Activated CD8-positive, alpha-beta memory T cell treated with anti-CD3 and anti-CD28 coated beads for 36 hours (primary cell): ENCODE measurements around the gene PLAC8. TPM values are rescaled to one million over a fixed set of nuclear protein-coding genes. Genes with fewer than 3 reads are reported as not detected.
"Not testable (repeated sequence)": the region's sequence is repeated elsewhere in the genome, so short reads cannot be mapped to it uniquely, and the experiment has no call there.

Source experiments
- CTCF ChIA-PET: fragments of 350-600 bp; sonication (Branson Sonifier 250); formaldehyde crosslinking; loops from one replicate; lab custom pipeline; 2021; ENCODE audit warnings: antibody characterized with exemption; lab: Charles Lee
- POLR2A ChIA-PET: fragments of 350-600 bp; sonication (Branson Sonifier 250); formaldehyde crosslinking; loops from one replicate; lab custom pipeline; 2021; ENCODE audit warnings: antibody characterized with exemption; lab: Charles Lee
- total RNA-seq, 2 experiments: library from RNA; stranded (reverse); gene quantifications; one replicate each; pipeline ENCODE4 v1.2.3, GENCODE V29; 2021

Gene PLAC8
- total RNA-seq, 2 experiments from 2014 or later, result 14.0 to 14.5 TPM

- CTCF ChIA-PET, result interaction anchor here (0.5 to 1.7 kb wide), 3 partner anchors 10 to 177 kb away, joined by 3 to 10 read pairs (median 5); no protein-coding TSS in a partner anchor
- POLR2A ChIA-PET, result interaction anchor here (1.5 kb wide), 1 partner anchor 10 kb away, joined by 8 read pairs; no protein-coding TSS in a partner anchor
Observed at GRCh38 chr4:83083925-83084475, 30.5 kb downstream of the PLAC8 start.

DNA sequence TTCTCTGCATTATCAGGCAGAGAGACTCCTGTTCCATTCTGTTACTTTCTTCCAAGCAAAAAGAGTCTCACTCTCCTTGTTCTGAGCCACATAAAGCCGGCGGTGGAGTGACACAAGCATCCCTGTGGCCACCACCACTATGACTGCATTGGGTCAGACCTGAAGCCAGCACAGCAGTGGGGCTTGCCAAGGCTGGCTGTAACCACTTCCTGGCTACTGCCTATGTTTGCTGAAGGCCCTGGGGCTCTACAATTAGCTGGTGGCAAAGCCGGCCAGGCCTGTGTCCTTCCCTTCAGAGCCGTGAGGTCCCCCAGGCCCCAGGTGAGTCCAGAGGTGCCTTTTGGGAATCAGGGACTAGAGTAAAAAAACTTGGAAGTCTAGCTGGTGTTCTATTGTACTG is 31.8 kb downstream of the PLAC8 start:
- POLR2A ChIA-PET, result no interaction called here
- CTCF ChIA-PET, result no interaction called here

- ChIA-PET CTCF (no interaction called here), POLR2A (no interaction called here)
Observed at GRCh38 chr4:83080561-83080960, 34.0 kb downstream of the PLAC8 start.

GRCh38 chr4:83075311-83076095 is 39.0 kb downstream of the PLAC8 start:
- CTCF ChIA-PET, result interaction anchor here (1.2 to 2.1 kb wide), 5 partner anchors 19 to 192 kb away, joined by 3 to 5 read pairs (median 5); no protein-coding TSS in a partner anchor

DNA sequence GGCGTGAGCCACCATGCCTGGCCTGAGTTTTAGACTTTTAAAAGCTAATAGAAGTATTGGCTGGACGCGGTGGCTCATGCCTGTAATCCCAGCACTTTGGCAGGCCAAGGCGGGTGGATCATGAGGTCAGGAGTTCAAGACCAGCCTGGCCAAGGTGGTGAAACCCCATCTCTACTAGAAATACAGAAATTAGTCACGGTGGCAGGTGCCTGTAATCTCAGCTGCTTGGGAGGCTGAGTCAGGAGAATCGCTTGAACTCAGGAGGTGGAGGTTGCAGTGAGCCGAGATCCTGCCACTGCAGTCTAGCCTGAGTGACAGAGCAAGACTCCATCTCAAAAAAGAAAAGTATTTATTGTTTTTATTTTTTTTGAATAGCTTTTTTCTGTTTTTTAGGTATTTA is 39.7 kb downstream of the PLAC8 start:
- ChIA-PET POLR2A (interaction anchor here (1.0 kb wide), 2 partner anchors 9 to 26 kb away, joined by 6 to 8 read pairs; no protein-coding TSS in a partner anchor), CTCF (interaction anchor here (0.8 to 1.6 kb wide), 13 partner anchors 10 to 210 kb away, joined by 3 to 10 read pairs (median 5); partner anchors contain the start of gene COQ2)

More at GRCh38 chr4:83075311-83076095, 39.0 kb downstream of the PLAC8 start:
- POLR2A ChIA-PET, result no interaction called here

GRCh38 chr4:83074086-83074704 is 40.3 kb downstream of the PLAC8 start:
- CTCF ChIA-PET, result interaction anchor here (0.8 to 1.6 kb wide), 13 partner anchors 10 to 210 kb away, joined by 3 to 10 read pairs (median 5); partner anchors contain the start of gene COQ2

DNA sequence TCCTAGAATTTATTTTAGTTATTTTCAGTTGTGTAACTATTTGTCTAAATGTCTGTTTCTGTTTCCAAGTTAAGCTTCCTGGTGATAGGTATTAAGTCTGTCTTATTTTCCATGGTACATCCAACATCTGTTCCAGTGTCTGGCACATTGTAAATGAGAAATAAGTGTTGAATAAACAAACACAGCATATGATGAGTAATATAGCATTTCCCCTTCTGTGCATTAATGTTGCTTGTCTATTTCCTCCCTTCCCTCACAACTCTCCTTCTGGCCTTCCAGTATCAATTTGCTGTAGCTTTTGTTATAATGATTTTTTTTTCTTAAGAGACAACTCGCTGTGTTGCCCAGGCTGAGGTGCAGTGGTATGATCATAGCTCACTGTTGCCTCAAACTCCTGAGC is 43.4 kb downstream of the PLAC8 start:
- ChIA-PET CTCF (interaction anchor here (1.1 to 2.7 kb wide), 3 partner anchors 31 to 212 kb away, joined by 3 to 6 read pairs (median 4); no protein-coding TSS in a partner anchor), POLR2A (no interaction called here)

More at GRCh38 chr4:83074086-83074704, 40.3 kb downstream of the PLAC8 start:
- POLR2A ChIA-PET, result interaction anchor here (0.6 to 1.0 kb wide), 4 partner anchors 10 to 280 kb away, joined by 3 to 8 read pairs (median 5); no protein-coding TSS in a partner anchor

DNA sequence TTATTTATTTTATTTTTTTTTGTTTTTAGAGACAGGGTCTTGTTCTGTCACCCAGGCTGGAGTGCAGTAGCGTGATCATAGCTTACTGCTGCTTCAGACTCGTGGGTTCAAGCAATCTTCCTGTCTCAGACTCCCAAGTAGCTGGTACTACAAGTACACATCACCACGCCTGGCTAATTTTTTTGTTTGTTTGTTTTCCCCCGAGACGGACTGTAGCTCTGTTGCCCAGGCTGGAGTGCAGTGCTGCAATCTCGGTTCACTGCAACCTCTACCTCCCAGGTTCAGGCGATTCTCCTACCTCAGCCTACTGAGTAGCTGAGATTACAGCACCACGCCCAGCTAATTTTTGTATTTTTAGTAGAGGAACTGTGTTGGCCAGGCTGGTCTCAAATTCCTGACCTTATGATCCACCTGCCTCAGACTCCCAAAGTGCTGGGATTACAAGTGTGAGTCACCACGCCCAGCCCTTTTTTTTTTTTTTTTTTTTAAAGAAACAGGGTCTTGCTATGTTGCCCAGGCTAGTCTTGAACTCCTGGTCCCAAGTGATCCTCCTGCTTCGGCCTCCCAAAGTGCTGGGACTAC is 47.4 kb downstream of the PLAC8 start:
- ChIA-PET POLR2A (no interaction called here), CTCF (interaction anchor here (1.0 kb wide), 1 partner anchor 147 kb away, joined by 3 read pairs; no protein-coding TSS in a partner anchor)

DNA sequence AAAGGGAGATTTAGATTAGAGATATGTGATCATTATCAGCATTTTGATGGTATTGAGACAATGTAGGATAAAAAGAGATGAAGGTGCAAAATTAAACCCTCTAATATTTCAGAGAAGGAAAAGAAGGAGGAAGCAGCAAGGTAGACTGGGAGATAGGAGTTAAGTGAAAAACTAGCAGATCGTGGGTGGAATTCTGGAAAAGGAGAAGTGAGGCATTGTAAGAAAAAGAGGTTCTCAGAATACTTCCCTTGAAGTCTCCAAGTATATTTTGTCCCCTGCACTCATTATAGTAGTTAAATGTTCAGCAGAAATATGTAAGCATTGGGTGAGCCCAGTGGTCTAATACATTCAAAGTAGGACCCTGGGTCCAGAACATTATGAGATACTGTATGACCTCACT is 49.3 kb downstream of the PLAC8 start:
- ChIA-PET CTCF (interaction anchor here (0.5 kb wide), 1 partner anchor 116 kb away, joined by 3 read pairs; no protein-coding TSS in a partner anchor), POLR2A (no interaction called here)

DNA sequence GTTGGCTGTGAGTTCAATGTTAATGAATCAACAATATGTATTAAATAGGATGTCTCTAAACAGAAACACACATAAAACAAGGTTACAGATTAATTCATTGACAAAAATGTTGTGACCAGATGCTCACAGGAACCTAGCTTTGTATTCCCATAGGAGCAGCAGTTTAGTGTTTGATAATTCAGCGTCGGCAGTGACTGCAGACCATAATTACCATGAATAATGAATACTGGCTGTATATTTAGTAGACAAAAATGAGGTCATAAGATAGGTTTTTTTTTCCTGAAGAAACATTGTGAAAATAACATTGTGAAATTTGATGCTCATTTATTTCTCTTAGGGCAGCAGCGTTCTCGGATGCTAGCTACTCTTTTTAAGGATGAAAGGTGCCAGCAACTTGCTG is 51.8 kb downstream of the PLAC8 start:
- ChIA-PET CTCF (no interaction called here), POLR2A (no interaction called here)

- CTCF ChIA-PET, result no interaction called here
Observed at GRCh38 chr4:83054928-83055327, 59.6 kb downstream of the PLAC8 start.

GRCh38 chr4:83048781-83049180 is 65.7 kb downstream of the PLAC8 start:
- CTCF ChIA-PET, result interaction anchor here (0.7 kb wide), 1 partner anchor 54 kb away, joined by 3 read pairs; no protein-coding TSS in a partner anchor
- POLR2A ChIA-PET, result not testable (repeated sequence)

More at GRCh38 chr4:83054928-83055327, 59.6 kb downstream of the PLAC8 start:
- POLR2A ChIA-PET, result no interaction called here

DNA sequence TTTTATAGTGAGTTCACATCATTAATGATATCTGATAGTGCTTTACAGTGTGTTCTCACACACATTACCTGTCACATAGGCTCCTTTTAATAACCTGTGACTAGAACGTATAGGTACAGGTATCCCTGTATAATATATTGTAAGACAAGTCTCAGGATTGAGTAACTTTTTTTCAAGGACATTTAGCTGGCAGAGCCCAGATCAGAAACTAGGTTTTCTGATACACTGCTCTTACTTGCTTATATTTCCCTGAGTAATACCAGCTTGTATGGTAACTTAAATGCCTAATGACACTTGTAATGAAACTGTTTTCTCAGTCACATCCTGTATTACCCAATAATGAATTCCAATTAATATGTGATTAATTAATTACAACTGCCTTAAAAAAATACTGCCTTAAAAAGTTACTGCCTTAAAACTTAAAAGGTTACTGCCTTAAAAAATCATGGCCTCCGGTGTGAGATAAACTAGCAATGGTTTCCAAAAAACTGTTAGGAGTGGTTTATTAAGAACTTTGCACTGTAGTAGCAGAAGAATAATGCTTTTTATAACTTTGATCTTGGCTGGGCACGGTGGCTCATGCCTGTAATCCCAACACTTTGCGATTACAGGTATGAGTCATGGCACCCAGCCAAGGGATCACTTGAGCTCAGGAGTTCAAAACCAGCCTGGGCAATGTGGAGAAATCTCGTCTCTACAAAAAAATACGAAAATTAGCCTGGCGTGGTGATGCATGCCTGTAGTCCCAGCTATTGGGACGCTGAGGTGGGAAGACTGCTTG is 67.6 kb downstream of the PLAC8 start:
- ChIA-PET CTCF (no interaction called here), POLR2A (no interaction called here)

GRCh38 chr4:83043801-83044407 is 70.6 kb downstream of the PLAC8 start:
- ChIA-PET CTCF (no interaction called here), POLR2A (no interaction called here)

DNA sequence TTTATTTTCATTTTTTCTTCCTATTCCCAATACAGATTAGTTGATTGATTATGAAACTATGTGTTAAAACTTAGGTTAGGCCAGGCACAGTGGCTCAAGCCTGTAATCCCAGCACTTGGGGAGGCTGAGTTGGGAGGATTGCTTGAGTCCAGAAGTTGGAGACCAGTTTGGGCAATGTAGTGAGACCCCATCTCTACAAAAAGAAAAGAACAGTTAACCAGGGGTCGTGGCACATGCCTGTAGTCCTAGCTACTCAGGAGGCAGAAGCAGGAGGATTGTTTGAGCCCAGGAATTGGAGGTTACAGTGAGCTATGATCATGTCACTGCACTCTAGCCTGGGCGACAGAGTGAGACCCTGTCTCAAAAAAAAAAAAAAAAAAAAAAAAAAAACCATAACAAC is 71.4 kb downstream of the PLAC8 start:
- CTCF ChIA-PET, result not testable (repeated sequence)

GRCh38 chr4:83040269-83040668 is 74.3 kb downstream of the PLAC8 start:
- POLR2A ChIA-PET, result no interaction called here

More for the DNA sequence above, 71.4 kb downstream of the PLAC8 start:
- POLR2A ChIA-PET, result not testable (repeated sequence)

More at GRCh38 chr4:83040269-83040668, 74.3 kb downstream of the PLAC8 start:
- CTCF ChIA-PET, result interaction anchor here (1.1 to 2.1 kb wide), 2 partner anchors 31 to 140 kb away, joined by 4 to 5 read pairs; partner anchors contain the start of gene THAP9
